ENCODE data around the gene MCU. TPM values are rescaled to one million over a fixed set of nuclear protein-coding genes. Genes with fewer than 3 reads are reported as not detected.

The MCU gene
- total RNA-seq, 2 donors from 2014 or later, result 7.9 to 17.1 TPM

GRCh38 chr10:72742092-72742491, 50.1 kb downstream of the MCU start:
- intact Hi-C loops (cut with DNase I), result no loop called here
- no peak for DNase-seq
- TF ChIP-seq POLR2A (IDR thresholded peaks at IDR 0.05), result no peak
- TF ChIP-seq, protein P1, sequence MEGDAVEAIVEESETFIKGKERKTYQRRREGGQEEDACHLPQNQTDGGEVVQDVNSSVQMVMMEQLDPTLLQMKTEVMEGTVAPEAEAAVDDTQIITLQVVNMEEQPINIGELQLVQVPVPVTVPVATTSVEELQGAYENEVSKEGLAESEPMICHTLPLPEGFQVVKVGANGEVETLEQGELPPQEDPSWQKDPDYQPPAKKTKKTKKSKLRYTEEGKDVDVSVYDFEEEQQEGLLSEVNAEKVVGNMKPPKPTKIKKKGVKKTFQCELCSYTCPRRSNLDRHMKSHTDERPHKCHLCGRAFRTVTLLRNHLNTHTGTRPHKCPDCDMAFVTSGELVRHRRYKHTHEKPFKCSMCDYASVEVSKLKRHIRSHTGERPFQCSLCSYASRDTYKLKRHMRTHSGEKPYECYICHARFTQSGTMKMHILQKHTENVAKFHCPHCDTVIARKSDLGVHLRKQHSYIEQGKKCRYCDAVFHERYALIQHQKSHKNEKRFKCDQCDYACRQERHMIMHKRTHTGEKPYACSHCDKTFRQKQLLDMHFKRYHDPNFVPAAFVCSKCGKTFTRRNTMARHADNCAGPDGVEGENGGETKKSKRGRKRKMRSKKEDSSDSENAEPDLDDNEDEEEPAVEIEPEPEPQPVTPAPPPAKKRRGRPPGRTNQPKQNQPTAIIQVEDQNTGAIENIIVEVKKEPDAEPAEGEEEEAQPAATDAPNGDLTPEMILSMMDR (IDR thresholded peaks at IDR 0.05), result no peak
- no peak for ATAC-seq
- H3K4me3 ChIP-seq, result no peak overlapping the region
- H3K27me3 ChIP-seq, result no peaks in the 10 kb centered on the region
- no peaks in the 10 kb centered on the region for H3K36me3 ChIP-seq (replicated peaks in 1 of 2; ENCODE audit: insufficient read depth in 1 of 2, low read depth in 2 of 2)
- H3K27ac ChIP-seq, result no peak overlapping the region
- peaks cover 20% of the 10 kb centered on the region for H3K4me1 ChIP-seq
- no peaks in the 10 kb centered on the region for H3K9me3 ChIP-seq
- WGBS, 2 donors, result 93 to 95% methylated on average over 3 of the region's 3 CpGs

DNA sequence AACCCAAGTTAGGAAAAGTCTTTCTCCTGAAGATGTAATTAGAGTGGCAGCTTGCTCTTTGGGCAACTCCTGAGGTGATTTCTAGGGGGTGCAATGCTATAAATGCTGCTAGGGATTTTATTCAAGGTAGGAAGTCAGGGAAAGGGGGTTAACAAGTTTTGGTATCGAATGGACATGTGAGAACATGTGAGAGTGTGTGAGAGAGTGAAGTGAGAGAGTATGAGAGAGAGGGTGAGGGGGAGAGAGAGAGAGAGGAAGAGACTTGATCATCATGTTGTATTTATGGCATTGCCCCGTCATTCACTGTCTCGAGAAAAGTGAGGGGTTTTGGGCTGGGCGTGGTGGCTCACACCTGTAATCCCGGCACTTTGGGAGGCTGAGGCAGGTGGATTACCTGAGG, 50.9 kb downstream of the MCU start:
- no peaks in the 10 kb centered on the region for H3K36me3 ChIP-seq (replicated peaks in 1 of 2; ENCODE audit: insufficient read depth in 1 of 2, low read depth in 2 of 2)
- intact Hi-C loops (cut with DNase I), result no loop called here
- H3K27me3 ChIP-seq, result no peaks in the 10 kb centered on the region
- no peak for DNase-seq
- H3K4me1 ChIP-seq, result peaks cover 16% of the 10 kb centered on the region
- no peak overlapping the region for H3K4me3 ChIP-seq
- 92 to 97% methylated on average over 5 of the region's 5 CpGs for WGBS, 2 donors
- ATAC-seq, result no peak
- TF ChIP-seq POLR2A (IDR thresholded peaks at IDR 0.05), result no peak
- TF ChIP-seq, protein P1 (IDR thresholded peaks at IDR 0.05), result no peak
- no peaks in the 10 kb centered on the region for H3K9me3 ChIP-seq
- H3K27ac ChIP-seq, result no peak overlapping the region

DNA sequence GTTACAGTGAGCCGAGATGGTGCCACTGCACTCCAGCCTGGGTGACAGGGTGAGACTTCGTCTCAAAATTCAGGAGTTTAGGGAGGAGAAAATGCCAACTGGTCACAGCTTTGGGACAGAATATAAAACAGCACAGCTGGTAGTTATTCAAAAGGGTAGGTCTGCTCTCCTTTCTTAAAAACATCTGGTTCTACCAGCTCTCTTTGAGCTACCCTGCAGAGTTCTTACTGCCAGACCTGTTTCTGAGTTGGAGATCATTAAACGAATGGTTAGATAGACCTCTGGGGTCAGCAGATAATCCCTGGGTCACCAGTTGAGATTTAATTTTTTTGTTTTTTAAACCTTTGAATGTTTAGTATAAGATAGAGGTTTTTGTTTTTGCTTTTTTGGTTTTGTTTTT, 52.6 kb downstream of the MCU start:
- DNase-seq (no peak), ATAC-seq (no peak)
- Histone ChIP-seq H3K9me3 (no peaks in the 10 kb centered on the region), H3K36me3 (replicated peaks in 1 of 2; ENCODE audit: insufficient read depth in 1 of 2, low read depth in 2 of 2) (no peaks in the 10 kb centered on the region), H3K4me3 (no peak overlapping the region), H3K4me1 (peaks cover 8% of the 10 kb centered on the region), H3K27ac (no peak overlapping the region), H3K27me3 (no peaks in the 10 kb centered on the region)
- TF ChIP-seq, protein P1 (IDR thresholded peaks at IDR 0.05), result no peak
- no peak for TF ChIP-seq POLR2A (IDR thresholded peaks at IDR 0.05)
- WGBS, 2 donors, result 66 to 74% methylated on average over 3 of the region's 3 CpGs
- intact Hi-C loops (cut with DNase I), result no loop called here

GRCh38 chr10:72746426-72747363, 54.8 kb downstream of the MCU start:
- Histone ChIP-seq H3K36me3 (replicated peaks in 1 of 2; ENCODE audit: insufficient read depth in 1 of 2, low read depth in 2 of 2) (no peaks in the 10 kb centered on the region), H3K27me3 (no peaks in the 10 kb centered on the region), H3K9me3 (no peaks in the 10 kb centered on the region), H3K27ac (no peak overlapping the region), H3K4me1 (peaks cover 8% of the 10 kb centered on the region), H3K4me3 (no peak overlapping the region)
- DNase-seq, result no peak
- TF ChIP-seq POLR2A (IDR thresholded peaks at IDR 0.05), result no peak
- TF ChIP-seq, protein P1 (IDR thresholded peaks at IDR 0.05), result no peak
- intact Hi-C loops (cut with DNase I), result no loop called here
- 43 to 47% methylated on average over 3 of the region's 3 CpGs for WGBS, 2 donors
- ATAC-seq, result no peak

GRCh38 chr10:72747521-72747920, 55.6 kb downstream of the MCU start:
- intact Hi-C loops (cut with DNase I), result no loop called here
- H3K27me3 ChIP-seq, result no peaks in the 10 kb centered on the region
- DNase-seq (no peak), ATAC-seq (no peak)
- WGBS, 2 donors, result 95 to 98% methylated on average over 8 of the region's 8 CpGs
- no peaks in the 10 kb centered on the region for H3K9me3 ChIP-seq
- H3K4me3 ChIP-seq, result no peak overlapping the region
- H3K27ac ChIP-seq, result no peak overlapping the region
- no peaks in the 10 kb centered on the region for H3K36me3 ChIP-seq (replicated peaks in 1 of 2; ENCODE audit: insufficient read depth in 1 of 2, low read depth in 2 of 2)
- H3K4me1 ChIP-seq, result peaks cover 8% of the 10 kb centered on the region
- TF ChIP-seq POLR2A (IDR thresholded peaks at IDR 0.05), result no peak
- TF ChIP-seq, protein P1 (IDR thresholded peaks at IDR 0.05), result no peak

Data from body of pancreas (tissue), 4 donors.